GM12892 (cell line): ENCODE results near the gene DAB1.

Source experiments
- DNase-seq: peaks from one replicate; pipeline ENCODE4 v3.0.0; 2011; ENCODE audit not compliant: insufficient read length
- FAIRE-seq: peaks from 2 replicates; lab custom pipeline; 2011; peaks lifted over from hg19 to GRCh38; lab: Jason Lieb, UNC
- POLR2A ChIP-seq: IDR thresholded peaks from 2 replicates; pipeline ENCODE4 v1.6.1; 2011; ENCODE audit warnings: low read depth, low read length, control low read depth
- POLR2AphosphoS5 ChIP-seq: IDR thresholded peaks from 2 replicates; pipeline ENCODE4 v1.6.1; 2011; ENCODE audit warnings: low read depth, low read length, control low read depth
- TAF1 ChIP-seq: IDR thresholded peaks from 2 replicates; pipeline ENCODE4 v1.6.1; 2011; ENCODE audit warnings: low read depth, mild to moderate bottlenecking, control low read depth, low read length, borderline replicate concordance

Gene DAB1

DNA sequence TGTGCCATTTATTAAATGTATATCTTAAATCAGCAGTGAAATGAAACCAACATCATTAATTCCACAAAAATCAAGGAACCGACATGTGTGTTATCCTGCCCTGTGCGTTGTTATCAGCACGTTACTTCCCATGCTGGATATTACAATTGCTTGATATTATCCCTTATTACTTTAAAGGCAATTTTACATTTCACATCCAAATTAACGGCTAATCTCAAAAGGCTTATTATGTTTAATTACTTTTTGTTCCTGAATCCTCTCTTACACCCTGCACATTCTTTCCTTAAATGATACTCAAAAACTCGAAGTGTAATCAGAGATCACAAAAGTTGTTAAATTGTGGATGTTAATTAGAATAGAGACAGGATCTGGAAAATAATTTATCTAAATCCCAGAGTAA lies 167.9 kb downstream of the DAB1 start:
- no peak for FAIRE-seq
- DNase-seq = no peak
- TF ChIP-seq TAF1 = no peak
- TF ChIP-seq POLR2A = no peak
- no peak for TF ChIP-seq POLR2AphosphoS5

DNA sequence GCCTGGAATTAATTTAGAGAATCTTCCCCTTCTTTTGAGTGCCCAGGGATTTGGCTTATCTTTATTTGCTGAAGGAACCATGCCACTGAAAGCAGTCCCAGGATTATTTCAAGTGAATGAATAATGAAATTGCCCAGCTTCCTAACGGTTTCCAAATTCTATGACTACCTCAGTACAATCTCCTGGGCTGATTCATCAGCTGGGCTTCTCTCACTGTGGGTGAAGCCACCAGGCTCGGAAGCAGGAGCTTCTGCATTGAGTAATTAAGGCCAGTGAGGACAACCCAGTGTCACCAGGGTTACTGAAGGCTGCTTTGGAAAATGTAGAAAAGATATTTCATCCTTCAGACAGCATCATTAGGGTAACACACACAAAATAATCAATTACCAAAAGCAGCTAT lies 169.8 kb downstream of the DAB1 start:
- DNase-seq (no peak), FAIRE-seq (no peak)
- TF ChIP-seq POLR2AphosphoS5 = no peak
- TF ChIP-seq POLR2A = no peak
- TF ChIP-seq TAF1 = no peak

DNA sequence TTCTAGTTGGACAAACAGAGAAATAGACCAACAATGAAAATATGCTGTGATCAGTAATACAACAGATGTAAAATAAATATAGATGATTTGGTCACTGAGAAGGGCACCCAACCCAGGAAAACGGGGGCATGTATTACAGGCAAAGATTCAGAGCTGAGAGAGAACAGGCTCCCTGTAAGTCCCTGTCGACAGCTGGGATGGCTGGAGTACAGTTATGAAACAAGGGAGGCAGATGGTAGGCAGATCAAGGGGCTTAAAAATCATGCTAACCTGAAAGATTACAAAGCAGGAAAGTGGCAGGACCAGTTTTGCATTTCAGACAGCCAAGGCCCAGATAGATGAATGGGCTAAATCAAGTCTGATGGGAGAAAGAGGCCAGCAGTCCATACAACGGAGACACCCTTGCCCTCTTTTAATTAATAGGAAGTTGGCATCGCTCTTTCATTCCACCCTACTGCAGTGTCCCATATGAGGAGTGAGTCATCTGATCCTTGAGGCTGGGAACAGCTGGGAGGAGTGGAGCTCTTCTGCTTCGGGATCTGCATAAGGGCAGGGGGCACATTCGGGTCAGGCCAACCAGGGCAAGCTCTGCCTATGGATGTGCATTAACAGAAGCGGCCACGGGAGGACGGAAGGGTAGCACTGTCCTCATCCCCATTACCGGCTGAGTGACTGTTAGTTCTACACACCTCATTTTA lies 171.1 kb downstream of the DAB1 start:
- no peak for TF ChIP-seq TAF1
- no peak for TF ChIP-seq POLR2A
- no peak for TF ChIP-seq POLR2AphosphoS5
- FAIRE-seq (no peak), DNase-seq (no peak)

DNA sequence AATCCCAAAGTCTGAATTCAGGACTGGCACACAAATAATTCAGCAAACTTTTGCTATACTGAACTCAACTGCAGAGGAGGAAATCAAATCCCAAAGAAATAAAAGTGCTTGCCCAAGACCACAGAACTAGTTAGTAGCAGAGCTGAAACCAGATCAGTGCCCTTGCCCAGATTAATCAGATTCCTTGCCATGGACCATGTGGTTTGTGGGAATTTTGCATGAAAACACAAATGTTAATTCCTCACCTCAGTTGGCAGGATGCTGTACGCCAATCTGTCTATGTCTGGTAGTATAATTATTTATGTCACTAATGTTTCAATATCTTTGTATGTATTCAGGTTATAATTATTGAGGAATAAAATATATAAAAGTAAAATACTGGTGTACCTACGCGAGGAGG lies 173.8 kb downstream of the DAB1 start:
- TF ChIP-seq POLR2AphosphoS5 (no peak), POLR2A (no peak), TAF1 (no peak)
- DNase-seq (no peak), FAIRE-seq (no peak)

DNA sequence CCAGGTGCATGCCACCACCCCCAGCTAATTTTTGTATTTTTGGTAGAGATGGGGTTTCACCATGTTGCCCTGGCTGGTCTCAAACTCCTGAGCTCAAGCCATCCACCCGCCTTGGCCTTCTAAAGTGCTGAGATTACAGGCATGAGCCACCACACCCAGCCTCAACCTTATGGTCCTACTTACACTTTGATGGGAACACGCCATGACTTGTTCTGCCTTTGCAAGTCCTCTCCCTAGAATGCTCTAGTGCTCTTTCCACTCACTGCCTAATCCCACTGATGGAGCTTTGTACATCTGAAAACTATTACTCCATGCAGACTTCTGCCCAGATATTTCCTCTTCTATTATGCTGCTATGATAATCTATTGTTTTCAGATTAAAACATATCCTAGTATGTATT lies 174.3 kb downstream of the DAB1 start:
- no peak for DNase-seq
- TF ChIP-seq POLR2AphosphoS5 = no peak
- no peak for TF ChIP-seq POLR2A
- no peak for TF ChIP-seq TAF1
- no peak for FAIRE-seq

DNA sequence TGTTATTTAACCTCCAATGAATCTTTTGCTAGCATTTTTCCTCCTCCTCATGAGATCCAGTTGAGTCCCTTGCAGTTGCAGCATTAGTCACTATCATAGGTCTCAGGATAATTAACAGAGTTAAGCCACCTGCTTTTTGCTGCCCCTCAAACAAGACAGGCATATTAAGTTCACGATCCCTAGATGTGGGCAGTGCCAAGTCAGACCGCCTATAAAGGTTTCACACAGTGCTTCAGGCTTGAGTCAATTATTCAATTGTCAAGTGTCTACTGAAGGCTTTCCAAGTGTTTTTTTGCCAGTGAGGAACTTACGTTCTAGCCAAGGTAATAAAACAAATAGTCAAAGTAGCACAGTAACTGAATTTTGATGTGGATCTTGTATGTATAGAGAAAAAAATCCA lies 175.0 kb downstream of the DAB1 start:
- TF ChIP-seq POLR2AphosphoS5 (no peak), TAF1 (no peak), POLR2A (no peak)
- no peak for FAIRE-seq
- no peak for DNase-seq

DNA sequence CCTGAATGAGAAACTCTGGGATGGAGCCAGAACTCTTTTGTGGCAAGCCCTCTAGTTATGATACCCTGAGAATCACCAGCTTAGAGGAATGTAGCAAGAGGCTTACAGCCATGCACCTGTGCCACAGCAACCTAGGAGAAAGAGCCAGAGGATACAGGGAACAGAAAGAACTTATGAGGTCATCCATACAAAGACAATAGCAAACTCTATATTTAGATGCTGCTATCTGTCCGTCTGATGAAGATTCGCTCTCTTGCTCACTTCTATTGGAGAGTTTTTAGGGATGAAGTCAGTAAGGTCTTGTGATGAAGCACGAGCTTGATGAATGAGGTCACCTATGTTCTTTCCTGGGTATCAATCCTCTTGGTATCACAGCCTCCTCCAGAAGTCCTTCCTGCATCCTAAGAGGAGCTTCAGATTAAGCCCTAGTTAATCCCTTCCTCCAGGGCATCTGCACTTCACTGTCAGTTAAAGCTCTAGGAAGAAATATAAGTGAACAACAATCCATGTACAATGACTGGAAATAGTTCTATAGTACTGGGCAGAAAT lies 185.6 kb downstream of the DAB1 start:
- FAIRE-seq = no peak
- no peak for DNase-seq
- TF ChIP-seq TAF1 (no peak), POLR2A (no peak), POLR2AphosphoS5 (no peak)

DNA sequence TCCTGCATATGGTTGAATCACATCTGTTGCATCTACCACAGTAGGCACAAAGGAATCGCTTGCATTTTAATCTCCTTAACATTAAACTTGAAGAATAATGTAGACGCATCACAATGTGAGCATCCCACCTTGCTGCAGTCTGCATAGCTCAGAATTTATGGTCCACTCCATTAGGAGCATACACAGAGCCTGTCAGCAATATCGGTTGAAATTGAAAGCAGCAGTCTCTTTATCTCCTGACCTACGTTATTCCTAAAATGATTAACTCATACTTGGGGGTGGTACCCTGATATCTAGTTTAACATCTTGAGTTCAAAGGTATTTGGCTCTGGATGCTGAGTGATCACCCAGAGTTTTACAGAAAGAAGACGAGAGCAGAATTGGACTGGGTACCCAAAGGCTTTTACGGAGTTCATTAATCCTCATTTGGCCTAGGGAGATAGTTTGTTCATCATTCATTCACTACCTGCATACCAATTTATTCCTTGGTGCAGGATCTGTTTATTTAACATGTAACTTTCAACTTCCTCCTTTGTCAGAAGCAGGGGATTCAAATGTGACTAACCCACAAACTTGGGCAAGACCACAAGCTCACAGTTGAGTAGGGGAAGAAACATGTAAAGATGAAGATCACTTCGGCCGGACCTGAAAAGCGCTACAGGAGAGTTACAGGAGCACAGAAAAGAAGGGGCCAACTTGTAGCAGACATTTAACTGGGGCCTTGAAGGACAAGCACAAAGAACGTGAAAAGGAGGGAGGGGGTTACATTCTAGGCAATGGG lies 187.9 kb downstream of the DAB1 start:
- no peak for FAIRE-seq

DNA sequence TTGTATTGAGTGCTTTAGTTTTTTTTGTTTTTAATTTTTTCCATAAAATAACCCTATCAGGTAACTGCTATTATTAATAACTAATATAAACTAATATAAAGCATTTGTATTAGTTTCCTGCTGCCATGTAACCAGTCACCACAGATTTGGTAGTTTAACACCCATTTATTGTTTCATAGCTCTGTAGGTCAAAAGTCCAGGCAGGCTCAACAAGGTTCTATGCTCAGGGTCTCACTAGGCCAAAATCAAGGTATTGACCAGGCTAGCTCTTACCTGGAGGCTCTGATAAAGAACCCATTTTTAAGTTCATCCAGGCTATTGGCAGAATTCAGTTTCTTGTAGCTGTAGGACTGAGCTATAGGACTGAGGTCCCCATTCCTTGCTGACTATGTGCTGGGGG lies 189.4 kb downstream of the DAB1 start:
- DNase-seq (no peak), FAIRE-seq (no peak)

More for the DNA sequence above, 187.9 kb downstream of the DAB1 start:
- TF ChIP-seq POLR2A (no peak), TAF1 (no peak), POLR2AphosphoS5 (no peak)
- DNase-seq = no peak

DNA sequence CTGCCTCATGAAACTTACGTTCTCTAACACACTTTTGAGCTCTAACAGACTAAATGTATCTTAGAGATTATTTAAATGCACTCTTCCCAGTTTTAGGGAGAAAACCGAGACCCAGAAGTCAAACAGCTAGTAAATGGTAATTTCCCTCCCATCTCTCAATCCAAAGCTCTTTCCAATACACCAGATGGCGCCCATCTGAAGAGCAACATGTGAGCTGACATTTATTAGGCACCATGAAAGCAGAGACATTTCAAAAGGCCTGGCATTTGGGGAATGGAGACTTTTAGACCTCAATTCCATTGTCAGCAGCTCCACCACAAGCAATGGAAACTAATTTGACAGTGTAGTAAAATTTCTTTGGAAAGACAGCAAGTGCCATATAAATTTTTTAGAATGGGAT lies 191.4 kb downstream of the DAB1 start:
- TF ChIP-seq POLR2AphosphoS5 = no peak
- no peak for TF ChIP-seq POLR2A
- TF ChIP-seq TAF1 = no peak

More for the DNA sequence above, 189.4 kb downstream of the DAB1 start:
- no peak for TF ChIP-seq POLR2A
- TF ChIP-seq POLR2AphosphoS5 = no peak
- no peak for TF ChIP-seq TAF1

DNA sequence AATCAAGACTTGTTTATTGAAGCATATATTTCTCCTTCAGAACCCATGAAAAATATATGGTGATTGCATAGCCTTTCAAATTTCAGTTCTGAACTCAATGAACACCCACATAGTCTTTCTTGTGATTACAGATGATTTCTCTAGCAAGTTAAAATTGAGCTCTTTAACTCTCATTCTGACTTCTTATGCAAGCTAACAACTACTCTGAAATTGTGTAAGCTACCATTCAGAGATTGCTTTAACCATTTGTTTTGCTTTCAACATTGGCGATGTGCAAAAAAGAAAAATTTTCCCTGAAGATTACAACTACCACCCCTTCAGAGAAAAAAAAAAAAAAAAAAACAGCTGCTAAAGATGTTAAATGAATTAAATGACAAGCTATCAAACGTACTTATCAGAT lies 193.9 kb downstream of the DAB1 start:
- no peak for FAIRE-seq
- no peak for DNase-seq
- TF ChIP-seq POLR2AphosphoS5 = no peak

More for the DNA sequence above, 191.4 kb downstream of the DAB1 start:
- FAIRE-seq (no peak), DNase-seq (no peak)

DNA sequence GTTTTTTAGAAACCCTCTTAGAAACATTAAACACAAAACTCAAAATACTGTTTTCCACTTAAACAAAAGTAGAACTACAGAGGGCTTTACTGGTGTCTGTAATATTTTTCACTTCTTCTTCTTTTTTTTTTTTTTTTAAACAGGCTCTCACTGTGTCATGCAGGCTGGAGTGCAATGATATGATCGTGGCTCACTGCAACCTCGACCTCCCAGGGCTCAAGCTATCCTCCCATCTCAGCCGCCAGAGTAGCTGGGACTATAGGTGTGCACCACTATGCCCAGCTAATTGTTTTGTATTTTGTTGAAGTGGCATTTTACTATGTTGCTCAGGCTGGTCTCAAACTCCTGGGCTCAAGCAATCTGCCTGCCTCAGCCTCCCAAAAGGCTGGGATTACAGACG lies 194.8 kb downstream of the DAB1 start:
- TF ChIP-seq POLR2A (no peak), TAF1 (no peak)
- FAIRE-seq (no peak), DNase-seq (no peak)
